HG03460 (cell line): Measurements from ENCODE around the gene TMEM256.

ENCODE experiments used
- ATAC-seq: cut with Tn5 transposase; IDR thresholded peaks from one replicate; pipeline ENCODE4 v1.9.1; 2021; ENCODE audit not compliant: unreplicated experiment

Gene TMEM256

DNA sequence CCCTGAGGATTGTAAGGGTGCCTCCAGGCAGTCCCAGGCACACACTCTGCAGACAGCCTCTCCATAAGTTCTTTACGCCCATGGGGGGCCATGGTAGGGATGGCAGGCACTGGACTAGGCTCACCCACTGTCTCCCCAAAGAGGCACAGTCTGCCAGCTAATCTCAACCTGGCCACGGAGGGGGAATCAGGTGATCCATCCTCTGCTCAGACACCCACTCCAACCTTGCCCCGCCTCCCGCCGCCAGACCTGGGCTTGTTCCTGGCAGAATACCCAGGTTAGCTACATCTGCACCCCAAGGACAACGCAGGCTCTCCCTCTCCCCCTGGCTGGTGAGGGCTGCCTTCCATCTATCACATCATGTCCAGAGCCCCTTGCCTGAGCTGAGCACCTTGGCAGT is 5.0 kb upstream of the TMEM256 start:
- no peak for ATAC-seq

DNA sequence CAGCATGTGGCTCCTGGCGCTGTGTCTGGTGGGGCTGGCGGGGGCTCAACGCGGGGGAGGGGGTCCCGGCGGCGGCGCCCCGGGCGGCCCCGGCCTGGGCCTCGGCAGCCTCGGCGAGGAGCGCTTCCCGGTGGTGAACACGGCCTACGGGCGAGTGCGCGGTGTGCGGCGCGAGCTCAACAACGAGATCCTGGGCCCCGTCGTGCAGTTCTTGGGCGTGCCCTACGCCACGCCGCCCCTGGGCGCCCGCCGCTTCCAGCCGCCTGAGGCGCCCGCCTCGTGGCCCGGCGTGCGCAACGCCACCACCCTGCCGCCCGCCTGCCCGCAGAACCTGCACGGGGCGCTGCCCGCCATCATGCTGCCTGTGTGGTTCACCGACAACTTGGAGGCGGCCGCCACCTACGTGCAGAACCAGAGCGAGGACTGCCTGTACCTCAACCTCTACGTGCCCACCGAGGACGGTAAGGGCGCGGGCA is 4.4 kb upstream of the TMEM256 start:
- ATAC-seq = no peak

DNA sequence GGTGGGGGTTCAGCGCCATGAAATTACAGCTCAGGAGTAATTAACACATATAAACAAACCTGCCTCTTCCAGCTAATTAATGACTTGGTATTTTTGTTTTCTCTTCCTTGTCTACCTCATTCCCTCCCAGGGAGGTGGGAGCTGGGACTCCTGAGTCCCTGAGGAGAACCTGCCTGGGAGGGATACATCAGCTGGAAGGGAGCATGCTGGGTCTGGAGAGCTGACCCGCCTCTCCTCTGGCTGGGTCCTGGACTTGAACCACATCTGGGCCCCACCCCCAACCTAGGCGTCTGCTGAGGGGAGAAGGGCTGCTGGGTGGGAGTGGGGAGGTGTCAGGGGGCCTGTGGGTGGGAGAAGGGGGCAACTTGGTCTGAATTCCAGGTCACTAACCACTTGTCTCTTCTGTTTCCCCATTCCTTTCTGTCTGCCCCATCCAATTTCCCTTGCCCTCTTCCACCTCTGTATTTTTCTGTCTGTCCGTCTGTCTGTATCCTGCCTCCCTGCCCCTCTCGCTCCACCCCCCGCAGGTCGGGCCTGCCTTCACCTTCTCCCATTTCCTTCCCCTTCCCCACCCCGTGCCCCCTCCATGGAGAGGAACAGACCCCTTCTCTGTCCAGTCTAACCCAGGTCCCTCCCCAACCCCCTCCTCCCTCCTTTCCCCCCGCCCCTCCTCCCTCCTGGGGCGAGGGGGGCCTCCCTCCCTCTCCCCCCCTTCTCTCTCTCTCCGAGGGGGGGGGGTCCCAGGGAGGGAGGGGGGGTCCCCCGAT is 3.8 kb upstream of the TMEM256 start, which contains the start of gene NLGN2:
NLGN2 (plus strand) TSS at position 361 of the 767 bp plus-strand sequence. CDS start 411 bp downstream, outside the sequence.
- ATAC-seq = no peak

DNA sequence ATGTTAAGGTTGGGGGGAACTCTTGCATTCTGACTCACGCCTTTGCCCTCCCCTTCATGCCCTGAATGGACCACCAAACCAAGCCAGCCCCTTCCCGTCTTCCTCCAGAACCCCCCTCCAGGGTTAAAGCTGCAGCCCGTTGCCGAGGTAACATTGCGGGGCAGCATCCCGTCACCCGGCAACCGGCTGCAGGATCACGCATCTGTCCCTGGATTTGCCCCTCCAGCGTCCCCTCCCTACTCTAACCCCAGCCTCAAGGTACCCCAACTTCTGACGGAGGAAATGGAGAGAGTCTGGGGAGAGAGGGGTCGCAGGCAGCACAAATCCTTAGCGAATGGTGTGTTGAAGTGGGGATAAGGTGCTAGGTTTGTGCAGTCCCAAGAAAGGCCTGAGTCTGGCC is 3.2 kb upstream of the TMEM256 start:
- ATAC-seq = no peak

DNA sequence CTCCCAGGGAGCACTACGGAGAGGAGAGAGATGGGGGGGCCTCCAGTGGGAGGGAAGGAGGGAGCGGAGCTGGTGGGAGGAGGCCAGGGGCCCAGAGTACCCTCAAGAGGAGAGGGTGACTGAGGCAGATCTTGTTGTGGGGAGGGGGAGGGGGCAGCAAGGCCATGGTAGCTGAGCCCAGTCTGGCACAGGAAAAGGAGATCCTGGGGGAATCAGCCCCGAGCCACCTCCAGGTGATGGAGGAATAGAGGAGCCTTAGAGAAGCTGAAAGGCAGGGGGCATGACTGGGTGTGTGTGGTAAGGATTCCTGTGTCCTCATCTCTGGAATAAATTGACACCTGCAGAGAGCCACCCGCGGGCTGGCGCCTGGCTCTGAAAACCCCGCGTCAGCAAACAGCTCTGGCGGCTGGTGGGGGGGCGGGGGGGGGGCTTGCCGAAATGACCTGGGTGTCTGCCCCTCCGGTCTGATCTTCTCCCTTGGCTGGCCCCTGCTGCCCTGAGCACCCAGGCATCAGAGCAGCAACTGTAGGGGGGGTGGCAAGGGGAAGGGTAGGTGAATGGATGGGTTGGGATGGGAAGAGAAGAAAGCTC is 2.4 kb upstream of the TMEM256 start:
- no peak for ATAC-seq

DNA sequence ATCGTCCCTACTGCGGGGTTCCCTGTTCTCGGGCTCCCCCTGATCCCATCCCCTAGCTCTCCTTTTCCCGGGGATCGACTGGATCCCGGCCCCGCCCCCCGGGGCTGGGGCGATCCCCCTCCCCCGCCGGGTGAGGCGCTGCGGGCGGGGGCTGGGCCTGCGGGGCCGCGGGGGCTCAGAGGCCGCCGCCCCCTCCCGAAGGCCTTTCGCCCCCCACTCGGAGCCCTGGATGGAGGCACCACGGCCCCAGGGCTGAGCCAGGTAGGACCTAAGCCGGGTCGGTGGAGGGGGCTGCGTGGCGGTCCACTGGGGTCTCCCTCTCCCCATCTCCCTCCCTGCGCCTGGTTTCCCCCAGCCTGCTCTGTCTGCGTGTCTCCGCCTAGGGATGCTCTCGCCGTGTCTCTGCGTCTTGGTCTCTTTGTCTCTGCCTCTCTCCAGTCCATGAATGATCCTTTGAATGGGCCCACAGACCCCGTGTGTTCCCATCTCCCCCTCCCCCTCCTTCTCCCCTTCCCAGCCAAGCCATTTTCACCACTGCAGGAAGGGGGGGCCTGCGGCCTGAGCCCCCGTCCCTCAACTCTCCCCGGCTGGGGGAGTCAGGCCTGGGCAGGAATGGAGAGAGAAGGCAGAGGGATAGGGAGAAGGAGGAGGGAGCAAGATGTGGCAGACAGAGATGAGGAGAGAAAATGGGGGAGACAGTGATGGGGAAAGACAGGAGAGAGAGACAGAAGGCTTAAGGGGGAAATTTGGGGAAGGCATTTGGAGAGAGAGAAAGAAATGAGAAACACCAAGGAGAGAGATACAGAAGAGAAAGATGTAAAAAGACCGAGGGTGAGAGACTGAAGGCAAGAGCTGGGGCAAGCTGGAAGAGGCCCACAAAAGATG is 1.7 kb upstream of the TMEM256 start:
- no peak for ATAC-seq

DNA sequence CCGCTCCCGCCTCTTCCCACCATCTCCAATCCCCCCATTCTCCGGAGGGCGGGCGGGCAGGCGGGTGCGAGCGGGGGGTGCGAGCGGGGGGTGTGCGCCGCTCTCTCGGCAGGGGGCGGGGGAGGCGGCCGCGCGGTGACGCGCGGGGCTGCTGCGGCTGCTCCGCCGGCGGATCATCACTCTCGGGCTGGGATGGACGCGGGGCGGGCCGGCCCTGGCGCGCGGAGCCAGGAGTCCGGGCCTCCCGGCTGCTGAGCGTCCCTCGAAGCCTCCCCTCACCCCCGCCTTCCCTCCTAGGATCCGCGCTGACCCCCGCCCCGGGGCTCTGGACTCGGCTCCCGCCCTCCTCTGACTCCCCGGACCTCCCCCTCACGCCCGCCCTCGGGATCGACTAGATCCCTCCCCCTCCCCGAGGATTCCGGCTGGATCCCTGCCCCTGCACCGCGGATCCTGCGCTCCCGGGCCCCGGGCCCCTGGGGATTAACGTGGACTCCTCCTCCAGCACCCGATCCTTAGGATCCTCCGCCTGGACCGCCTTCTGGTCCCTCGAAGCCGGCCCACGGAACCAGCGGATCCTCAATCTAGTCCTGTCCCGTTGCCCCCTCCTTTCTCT is 946 bp upstream of the TMEM256 start:
- ATAC-seq = peak; percentile 4

DNA sequence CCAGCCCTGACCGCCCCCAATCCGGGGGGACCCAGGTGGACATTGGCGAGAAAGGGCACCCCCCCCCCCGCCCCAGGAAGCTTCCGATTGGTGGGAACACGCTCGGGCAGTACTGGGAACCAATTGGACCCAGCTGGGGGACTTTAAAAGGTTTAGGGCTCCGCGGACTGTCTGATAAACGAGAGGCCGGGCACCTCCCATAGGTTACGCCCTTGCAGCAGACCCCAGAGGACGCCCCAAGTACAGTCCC is 245 bp downstream of the TMEM256 start:
- ATAC-seq = peak; percentile 20

DNA sequence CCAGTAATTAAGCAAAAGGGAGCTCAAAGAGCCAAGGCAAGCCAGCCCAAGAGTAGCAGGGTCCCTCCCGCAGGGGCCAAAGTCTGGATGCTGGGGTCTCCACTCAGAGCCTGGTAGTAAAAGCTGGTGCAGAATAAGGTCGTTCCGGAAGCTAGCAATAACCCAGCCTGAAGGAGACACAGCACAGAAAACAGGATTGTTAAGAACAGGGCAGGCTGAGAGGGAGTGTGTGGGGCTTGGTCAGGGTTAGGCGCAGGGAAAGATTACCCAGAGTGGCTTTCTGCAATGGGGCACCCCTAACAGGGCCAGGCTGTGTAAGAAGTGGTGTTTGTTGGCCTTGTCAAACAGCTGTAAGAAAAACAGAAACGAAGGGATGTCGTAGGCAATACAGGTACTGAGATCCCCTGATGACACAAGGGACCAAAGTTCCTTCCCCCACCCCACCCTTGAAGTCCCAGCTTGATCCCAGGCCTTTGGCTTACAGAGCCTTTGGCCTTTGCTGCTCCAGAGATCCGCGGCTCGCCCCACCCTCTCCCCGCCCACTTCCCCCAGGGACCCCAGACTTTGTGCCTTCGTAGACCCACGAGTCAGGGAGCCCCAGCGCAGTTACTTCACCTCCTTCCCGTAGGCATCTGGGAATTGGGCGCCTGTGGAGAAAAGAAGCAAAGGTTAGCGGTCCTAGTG is 712 bp downstream of the TMEM256 start:
- ATAC-seq = no peak

DNA sequence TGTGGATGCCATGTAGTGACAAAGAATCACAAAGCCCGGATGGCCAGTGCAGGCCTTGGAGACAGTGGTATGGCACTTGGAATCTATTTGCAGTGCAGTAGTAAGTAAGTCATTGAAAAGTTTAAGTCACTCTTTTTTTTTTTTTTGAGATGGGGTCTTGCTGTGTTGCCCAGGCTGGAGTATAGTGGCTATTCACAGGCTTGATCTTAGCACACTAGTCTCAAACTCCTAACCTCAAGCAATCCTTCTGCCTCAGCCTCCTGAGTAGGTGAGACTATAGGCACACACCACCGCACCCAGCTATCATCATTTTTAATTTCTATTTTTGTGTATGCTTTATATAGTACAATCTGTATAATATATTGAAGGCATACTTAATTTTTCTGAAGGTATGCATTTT is 5.3 kb downstream of the TMEM256 start:
- ATAC-seq = no peak

DNA sequence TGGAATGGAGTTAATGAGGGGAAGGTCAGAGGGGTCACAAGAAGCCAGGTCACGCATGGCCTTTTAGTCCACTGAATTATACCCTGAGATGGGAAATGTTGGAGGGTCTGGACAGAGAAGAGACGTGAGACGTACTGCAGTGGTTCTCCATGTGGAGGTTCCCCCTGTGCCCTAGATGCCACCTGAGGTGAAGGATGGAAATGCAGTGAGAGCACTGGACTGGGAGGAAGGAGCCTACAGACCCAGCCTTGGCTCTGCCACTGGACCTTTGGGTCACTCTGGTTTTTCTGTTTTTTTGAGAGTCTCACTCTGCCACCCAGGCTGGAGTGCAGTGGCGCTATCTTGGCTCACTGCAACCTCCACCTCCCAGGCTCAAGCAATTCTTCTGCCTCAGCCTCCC is 7.8 kb downstream of the TMEM256 start:
- ATAC-seq = no peak

DNA sequence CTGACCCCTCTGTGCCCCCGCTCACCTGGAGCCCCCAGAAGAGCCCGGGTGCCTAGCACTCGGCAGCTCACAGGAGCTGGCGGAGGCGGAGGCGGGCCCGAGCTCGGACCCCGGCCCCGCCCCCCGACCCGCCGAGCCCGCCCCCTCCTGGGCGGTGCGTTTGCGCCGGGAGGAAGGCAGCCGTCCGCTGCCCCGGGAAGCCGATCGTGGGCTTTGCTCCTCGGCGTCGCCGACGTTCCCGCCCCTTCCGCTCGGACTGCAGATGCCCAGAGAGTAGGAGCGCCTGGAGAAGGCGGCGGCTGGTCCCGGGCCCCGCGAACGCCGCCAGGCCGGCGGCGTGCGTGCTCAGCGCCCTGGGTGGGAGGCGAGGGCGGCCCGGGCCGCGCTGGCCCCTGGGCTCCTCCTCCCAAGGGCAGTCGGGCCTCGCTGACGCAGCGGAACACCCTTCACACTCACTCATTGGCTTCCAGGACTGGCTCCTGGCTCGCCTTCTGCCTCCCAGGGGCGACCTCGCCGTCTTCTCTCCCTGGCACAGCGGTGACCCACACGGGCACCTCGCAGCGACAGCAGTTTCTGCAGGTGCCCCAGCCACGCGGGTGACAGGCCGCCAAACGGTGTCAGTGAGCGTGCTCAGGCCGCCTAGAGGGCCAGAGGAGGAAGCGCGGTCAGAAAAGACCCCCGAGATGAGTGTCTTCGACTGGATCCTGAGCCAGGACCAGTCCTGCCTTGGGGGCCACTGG is 9.3 kb downstream of the TMEM256 start, which contains the start of gene PLSCR3:
PLSCR3 (minus strand) TSS at position 74 of the 740 bp plus-strand sequence. CDS start 415 bp downstream, outside the sequence.
- ATAC-seq = peak; percentile 68

DNA sequence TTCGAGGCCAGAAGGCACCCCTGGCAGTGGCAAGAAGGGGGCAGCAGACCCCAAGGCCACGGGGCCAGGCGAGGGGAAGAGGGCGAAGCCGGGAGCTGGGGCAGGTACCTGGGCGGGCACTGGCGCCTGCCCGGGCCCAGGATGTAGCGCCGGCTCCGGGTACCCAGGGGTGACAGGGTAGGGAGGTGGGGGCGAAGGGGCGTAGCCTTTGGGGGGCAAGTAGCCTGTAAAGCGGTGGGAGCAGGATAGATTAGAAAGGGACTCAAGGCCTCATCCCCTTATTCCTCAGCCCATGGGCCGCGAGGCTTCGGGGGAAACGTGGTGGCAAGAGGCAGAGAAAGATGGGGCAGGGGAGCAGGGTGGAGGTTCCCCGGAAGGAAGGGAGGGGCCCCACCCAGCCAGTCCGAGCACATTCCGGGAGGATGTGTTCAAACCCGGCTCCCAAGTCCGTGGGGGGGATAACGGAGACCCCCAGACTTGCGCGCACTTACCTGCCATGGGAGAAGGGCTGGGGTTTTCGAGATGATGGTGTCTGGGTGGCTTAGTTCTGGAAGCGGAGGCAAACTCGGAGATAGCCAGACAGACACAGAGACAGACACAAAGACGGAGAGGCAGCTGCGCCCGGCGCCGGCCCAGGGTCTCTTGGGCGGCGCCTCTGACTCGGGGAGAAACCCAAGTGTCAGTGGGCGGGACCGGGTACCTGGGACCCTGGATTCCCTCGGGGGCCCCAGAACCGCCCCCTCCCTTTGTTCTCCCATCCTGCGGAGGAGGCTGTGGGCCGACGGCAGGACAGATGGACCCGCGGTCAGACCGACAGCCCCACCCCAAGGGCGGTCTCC is 10.1 kb downstream of the TMEM256 start:
- ATAC-seq = peak; percentile 43

DNA sequence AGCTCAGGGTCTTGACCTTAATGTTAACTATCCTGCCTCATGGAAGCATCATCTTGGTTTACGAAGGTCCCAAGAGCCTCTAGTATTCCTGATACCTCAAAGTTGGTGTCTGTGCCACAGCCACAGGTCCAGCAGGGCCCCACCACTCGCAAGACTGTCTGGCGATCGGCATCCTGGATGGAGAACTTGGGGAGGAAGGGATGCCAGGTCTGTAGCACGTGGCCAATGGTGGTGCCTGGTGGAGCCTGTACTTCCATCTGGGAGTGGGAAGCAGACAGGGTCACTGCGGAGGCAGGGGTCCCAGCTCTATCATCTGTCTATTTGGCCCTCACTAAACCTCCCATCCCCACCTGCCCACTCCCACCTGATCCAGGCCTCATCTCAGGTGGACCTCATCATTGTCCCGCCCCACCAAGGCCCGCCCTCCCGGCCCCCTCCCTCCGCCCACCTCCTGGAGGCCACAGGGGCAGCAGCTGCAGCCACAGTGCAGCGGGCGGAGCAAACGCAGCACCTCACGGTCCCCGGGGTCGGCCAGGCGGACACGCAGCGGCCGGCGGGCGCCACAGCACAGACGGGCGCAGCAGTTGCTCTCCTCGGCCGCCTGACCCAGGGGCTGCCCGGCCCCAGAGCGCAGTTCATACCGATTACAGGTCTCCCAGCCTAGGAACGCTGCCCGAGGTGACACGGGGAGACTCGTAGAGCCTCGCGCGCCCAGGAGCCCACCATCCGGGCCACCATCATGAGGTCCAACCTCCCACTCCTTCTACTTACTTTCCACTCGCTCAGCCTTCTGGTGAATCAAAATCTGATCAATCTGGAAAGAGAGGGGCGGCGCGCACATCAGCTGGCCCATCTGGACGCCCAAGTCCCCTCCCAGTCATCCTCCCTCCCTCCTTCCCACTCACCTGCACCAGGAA is 10.9 kb downstream of the TMEM256 start:
- no peak for ATAC-seq

DNA sequence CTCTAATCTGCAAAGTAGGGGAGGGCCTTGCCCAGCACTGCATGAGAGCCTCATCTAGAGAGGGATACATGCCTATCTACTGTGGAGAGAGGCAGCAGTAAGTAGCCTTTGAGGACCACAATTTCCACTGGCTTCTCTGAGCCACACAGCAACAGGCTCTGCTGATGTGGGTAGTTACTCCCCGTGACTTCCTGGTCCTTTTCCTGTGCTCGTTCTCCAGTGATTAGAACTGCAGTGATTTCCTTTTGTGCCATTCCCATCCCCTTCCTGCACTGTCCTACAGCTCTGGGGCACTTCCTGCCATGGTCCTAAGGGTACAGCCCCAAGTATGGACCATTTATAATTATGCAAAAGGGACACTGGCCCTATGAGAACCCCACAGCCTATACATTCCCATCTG is 12.6 kb downstream of the TMEM256 start:
- no peak for ATAC-seq

DNA sequence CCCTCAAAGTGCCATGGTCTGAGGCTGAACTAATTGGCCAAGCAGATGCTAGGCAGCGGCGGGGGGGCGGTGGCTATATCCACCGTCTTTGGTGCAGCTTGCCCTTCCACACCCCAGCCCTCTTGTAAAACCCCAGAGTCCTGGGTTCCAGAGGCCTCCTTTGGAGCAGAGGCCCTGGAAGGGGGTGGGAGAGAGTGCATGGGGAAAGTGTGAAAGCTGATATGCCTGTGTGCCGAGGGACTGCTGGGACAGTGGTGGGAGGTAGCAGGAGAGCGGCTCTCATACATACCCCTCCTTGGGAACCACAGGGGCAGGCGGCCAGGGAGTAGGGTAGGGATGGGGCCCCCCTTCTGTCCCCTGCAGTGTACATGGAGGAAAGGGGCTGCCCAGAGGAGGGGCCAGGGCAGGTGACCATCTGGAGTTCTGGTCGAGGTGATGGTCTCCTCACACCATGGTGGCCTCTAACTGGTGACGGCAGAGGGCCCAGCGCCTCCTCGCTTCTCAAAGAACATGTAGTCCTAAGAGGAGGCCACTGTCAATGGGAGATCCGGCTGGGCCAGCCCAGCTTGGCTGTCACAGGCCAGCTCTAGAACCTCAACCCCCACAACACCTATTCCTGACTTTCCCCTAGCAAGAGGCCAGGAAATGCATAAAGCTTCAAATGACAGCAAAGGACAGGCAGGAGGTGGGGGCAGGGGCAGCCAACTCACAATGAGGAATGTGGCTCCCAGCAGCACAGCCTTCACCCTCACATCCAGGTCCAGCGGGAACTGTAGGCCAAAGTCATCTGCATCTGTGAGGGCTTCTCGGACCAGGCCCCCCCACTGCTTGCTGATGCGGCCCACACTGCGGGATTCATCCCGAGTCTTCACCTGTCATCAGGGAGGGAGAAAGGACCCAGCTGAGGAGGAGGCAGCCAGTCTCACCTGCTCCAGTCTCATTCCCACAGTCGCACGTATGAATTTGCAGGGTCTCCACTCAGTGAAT is 13.7 kb downstream of the TMEM256 start:
- ATAC-seq = no peak

DNA sequence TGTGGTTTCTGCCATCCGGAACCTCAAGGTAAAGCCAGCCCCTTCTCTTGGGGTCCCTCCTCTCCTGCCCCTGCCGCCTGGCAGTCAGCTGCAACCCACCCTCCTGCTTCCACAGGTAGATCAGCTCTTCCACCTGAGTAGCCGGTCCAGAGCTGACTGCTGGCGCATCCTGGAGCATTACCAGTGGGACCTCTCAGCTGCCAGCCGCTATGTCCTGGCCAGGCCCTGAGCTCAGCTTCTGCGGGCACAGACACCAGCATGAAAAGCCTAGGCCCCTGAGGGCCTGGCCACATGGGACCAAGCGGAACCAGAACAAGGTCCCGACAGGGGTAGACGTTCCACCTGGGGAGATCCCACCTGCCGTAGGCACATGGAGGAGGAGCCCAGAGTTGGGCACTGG is 15.0 kb downstream of the TMEM256 start:
- ATAC-seq = no peak
